ENCODE data around the gene ZSWIM6. TPM values are rescaled to one million over a fixed set of nuclear protein-coding genes. Genes with fewer than 3 reads are reported as not detected.

ZSWIM6 gene
- total RNA-seq, 2 experiments from 2014 or later, result 4.1 TPM

- no peak for TF ChIP-seq CTCF (IDR thresholded peaks at IDR 0.05)
Measured at GRCh38 chr5:61286446-61287132, 45.5 kb upstream of the ZSWIM6 start.

GRCh38 chr5:61287474-61287873 is 44.6 kb upstream of the ZSWIM6 start:
- Histone ChIP-seq H3K36me3 (ENCODE audit: insufficient read depth, low read length) (no peaks in the 10 kb centered on the region), H3K27me3 (ENCODE audit: control insufficient read depth in 1 of 2, insufficient read depth in 2 of 2, low read length in 2 of 2) (peaks cover 0 to 2% of the 10 kb centered on the region in 2 experiments), H3K9me3 (ENCODE audit: control insufficient read depth in 1 of 2, insufficient read depth in 1 of 2, low read length in 2 of 2) (no peaks in the 10 kb centered on the region), H3K4me3 (ENCODE audit: low read length) (no peak overlapping the region), H3K27ac (ENCODE audit: low read depth in 1 of 2, low read length in 2 of 2) (no peak overlapping the region), H3K4me1 (ENCODE audit: insufficient read depth, low read length) (no peaks in the 10 kb centered on the region)
- ATAC-seq (ENCODE audit: poor library complexity) (no peak), DNase-seq (no peak)
- intact Hi-C loops (cut with DNase I, micrococcal nuclease), result loop anchor here in 1 of 2 experiments (5.0 kb wide), 1 partner anchor 45 kb away; the partner anchor contains the start of gene ZSWIM6
- TF ChIP-seq CTCF (IDR thresholded peaks at IDR 0.05), result no peak
- Mint-ChIP-seq H3K36me3 (ENCODE audit: low read depth) (no peaks in the 10 kb centered on the region), H3K4me1 (ENCODE audit: low read depth) (no peaks in the 10 kb centered on the region), H3K9me3 (no peaks in the 10 kb centered on the region), H3K27me3 (no peaks in the 10 kb centered on the region), H3K27ac (no peak overlapping the region), H3K4me3 (no peak overlapping the region)
- ChIA-PET POLR2A (interaction anchor here (0.8 kb wide), 1 partner anchor 44 kb away, joined by 3 read pairs; no protein-coding TSS in a partner anchor), CTCF (no interaction called here)

More at GRCh38 chr5:61286446-61287132, 45.5 kb upstream of the ZSWIM6 start:
- Histone ChIP-seq H3K4me1 (ENCODE audit: insufficient read depth, low read length) (no peaks in the 10 kb centered on the region), H3K4me3 (ENCODE audit: low read length) (no peak overlapping the region), H3K9me3 (ENCODE audit: control insufficient read depth in 1 of 2, insufficient read depth in 1 of 2, low read length in 2 of 2) (no peaks in the 10 kb centered on the region), H3K36me3 (ENCODE audit: insufficient read depth, low read length) (no peaks in the 10 kb centered on the region), H3K27me3 (ENCODE audit: control insufficient read depth in 1 of 2, insufficient read depth in 2 of 2, low read length in 2 of 2) (peaks cover 0 to 2% of the 10 kb centered on the region in 2 experiments), H3K27ac (ENCODE audit: low read depth in 1 of 2, low read length in 2 of 2) (no peak overlapping the region)
- no peak for ATAC-seq (ENCODE audit: poor library complexity)
- Mint-ChIP-seq H3K27ac (no peak overlapping the region), H3K4me1 (ENCODE audit: low read depth) (no peaks in the 10 kb centered on the region), H3K27me3 (no peaks in the 10 kb centered on the region), H3K4me3 (no peak overlapping the region), H3K9me3 (no peaks in the 10 kb centered on the region), H3K36me3 (ENCODE audit: low read depth) (no peaks in the 10 kb centered on the region)
- ChIA-PET CTCF (no interaction called here), POLR2A (interaction anchor here (3.4 kb wide), 1 partner anchor 45 kb away, joined by 23 read pairs; the partner anchor contains the start of gene ZSWIM6)
- intact Hi-C loops (cut with DNase I, micrococcal nuclease), result loop anchor here in 1 of 2 experiments (5.0 kb wide), 1 partner anchor 46 kb away; the partner anchor contains the start of gene ZSWIM6
- DNase-seq, result no peak

GRCh38 chr5:61289241-61289640 is 42.8 kb upstream of the ZSWIM6 start:
- Mint-ChIP-seq H3K9me3 (no peaks in the 10 kb centered on the region), H3K4me3 (no peak overlapping the region), H3K36me3 (ENCODE audit: low read depth) (no peaks in the 10 kb centered on the region), H3K27me3 (no peaks in the 10 kb centered on the region), H3K27ac (no peak overlapping the region), H3K4me1 (ENCODE audit: low read depth) (no peaks in the 10 kb centered on the region)
- no peak for TF ChIP-seq CTCF (IDR thresholded peaks at IDR 0.05)
- ATAC-seq (ENCODE audit: poor library complexity) (no peak), DNase-seq (no peak)
- Histone ChIP-seq H3K4me1 (ENCODE audit: insufficient read depth, low read length) (no peaks in the 10 kb centered on the region), H3K27ac (ENCODE audit: low read depth in 1 of 2, low read length in 2 of 2) (no peak overlapping the region), H3K36me3 (ENCODE audit: insufficient read depth, low read length) (no peaks in the 10 kb centered on the region), H3K27me3 (ENCODE audit: control insufficient read depth in 1 of 2, insufficient read depth in 2 of 2, low read length in 2 of 2) (peaks cover 0 to 2% of the 10 kb centered on the region in 2 experiments), H3K9me3 (ENCODE audit: control insufficient read depth in 1 of 2, insufficient read depth in 1 of 2, low read length in 2 of 2) (no peaks in the 10 kb centered on the region), H3K4me3 (ENCODE audit: low read length) (no peak overlapping the region)
- POLR2A ChIA-PET, result no interaction called here
- intact Hi-C loops (cut with DNase I, micrococcal nuclease), result loop anchor here in 1 of 2 experiments (5.0 kb wide), 1 partner anchor 43 kb away; the partner anchor contains the start of gene ZSWIM6
- CTCF ChIA-PET, result no interaction called here
